SU-DHL-6 (cell line): Measurements from ENCODE around the gene DLL4.

ENCODE experiments used
- H2AFZ ChIP-seq: fragments of 200-600 bp; sonication (generic); 2 replicates; pipeline ENCODE4 v1.6.1; 2014; ENCODE audit warnings: low read depth, mild to moderate bottlenecking, moderate library complexity, mixed read lengths, antibody characterized with exemption, low read length; ENCODE audit not compliant: severe bottlenecking
- H3F3A ChIP-seq: fragments of 200-600 bp; shearing (Covaris generic); 2 replicates; pipeline ENCODE4 v1.6.0; 2016; ENCODE audit warnings: antibody characterized with exemption, mild to moderate bottlenecking; ENCODE audit not compliant: insufficient read depth
- H3K27ac ChIP-seq: fragments of 200-600 bp; sonication (generic); 2 replicates; pipeline ENCODE4 v1.5.1; 2016; ENCODE audit warnings: low read depth, mild to moderate bottlenecking, low read length, moderate library complexity, mixed read lengths
- H3K27me3 ChIP-seq: fragments of 200-600 bp; sonication (generic), shearing (Covaris generic); 2 replicates; pipeline ENCODE4 v1.6.0; 2014; ENCODE audit warnings: mild to moderate bottlenecking, low read length
- H3K36me3 ChIP-seq: fragments of 200-600 bp; sonication (generic); 2 replicates; pipeline ENCODE4 v1.6.1; 2014; ENCODE audit warnings: mild to moderate bottlenecking, low read length, mixed read lengths
- H3K4me2 ChIP-seq: fragments of 300-600, 200-600 bp; shearing (Covaris generic), sonication (generic); 2 replicates; pipeline ENCODE4 v1.6.0; 2014; ENCODE audit warnings: low read length, low read depth, mild to moderate bottlenecking; ENCODE audit not compliant: poor library complexity, severe bottlenecking
- H3K4me3 ChIP-seq: fragments of 200-600 bp; sonication (generic); 2 replicates; pipeline ENCODE4 v1.5.1; 2014; ENCODE audit warnings: antibody characterized with exemption, low read length, mild to moderate bottlenecking, mixed read lengths; ENCODE audit not compliant: insufficient read depth, poor library complexity, severe bottlenecking
- H3K79me2 ChIP-seq: fragments of 200-600 bp; sonication (generic); 2 replicates; pipeline ENCODE4 v1.6.1; 2014; ENCODE audit warnings: mild to moderate bottlenecking, low read length, moderate library complexity; ENCODE audit not compliant: insufficient read depth
- H3K9ac ChIP-seq: fragments of 200-600 bp; sonication (generic); 2 replicates; pipeline ENCODE4 v1.7.0; 2014; ENCODE audit warnings: mild to moderate bottlenecking, low read length
- H3K9me2 ChIP-seq: fragments of 200-600 bp; sonication (generic); replicated peaks from 2 replicates; pipeline ENCODE4 v1.6.1; 2014; ENCODE audit warnings: low read length; ENCODE audit not compliant: insufficient read depth
- H3K9me3 ChIP-seq: fragments of 200-600 bp; sonication (generic); 2 replicates; pipeline ENCODE4 v1.6.1; 2014; ENCODE audit warnings: low read length, mixed read lengths; ENCODE audit not compliant: insufficient read depth
- H4K20me1 ChIP-seq: fragments of 200-600 bp; sonication (generic); 2 replicates; pipeline ENCODE4 v1.6.1; 2014; ENCODE audit warnings: low read depth, mild to moderate bottlenecking, antibody characterized with exemption, low read length, moderate library complexity, mixed read lengths
- CTCF ChIP-seq: fragments of 200-600 bp; sonication (generic); IDR thresholded peaks from one replicate; pipeline ENCODE4 v1.5.1; 2017; ENCODE audit warnings: antibody characterized with exemption, mild to moderate bottlenecking, low read length, moderate library complexity; ENCODE audit not compliant: insufficient read depth, poor library complexity, severe bottlenecking
- EZH2phosphoT487 ChIP-seq: fragments of 200-600 bp; sonication (generic), shearing (Covaris generic); conservative IDR thresholded peaks from 2 replicates; pipeline ENCODE4 v1.6.1; 2018; ENCODE audit warnings: mild to moderate bottlenecking, antibody characterized with exemption, low read length, moderate library complexity, mixed read lengths

Gene DLL4

DNA sequence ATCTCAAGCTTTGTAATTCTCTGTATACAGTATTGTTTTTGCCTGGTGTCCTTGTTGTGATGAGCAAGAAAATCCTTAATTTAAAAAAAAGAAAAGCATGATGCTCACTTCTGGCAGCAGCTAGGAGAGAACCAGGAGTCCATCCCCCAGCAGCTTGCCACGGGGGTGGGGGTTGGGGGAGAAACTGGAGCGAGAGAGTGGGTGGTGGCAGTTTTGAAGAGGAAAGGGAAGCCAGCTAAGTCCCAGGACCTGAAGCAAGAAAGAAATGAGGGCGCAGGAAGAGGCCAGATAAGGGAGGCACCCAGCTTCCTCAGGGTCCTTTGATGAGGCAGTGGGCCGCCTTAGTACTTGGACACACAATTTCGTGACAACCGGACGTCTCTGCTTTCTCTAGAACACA lies 47.7 kb downstream of the DLL4 start:
- H3K36me3 ChIP-seq, result no peaks in the 10 kb centered on the region; the same call in 1 of the 2 replicates
- TF ChIP-seq EZH2phosphoT487, result no peak
- no peak overlapping the region for H3K4me3 ChIP-seq
- H3K27me3 ChIP-seq, result no peaks in the 10 kb centered on the region
- H3K4me2 ChIP-seq, result no peak overlapping the region
- no peaks in the 10 kb centered on the region for H3K79me2 ChIP-seq
- H2AFZ ChIP-seq, result no peak overlapping the region
- no peak overlapping the region for H3K27ac ChIP-seq
- H3K9ac ChIP-seq, result no peak overlapping the region
- no peaks in the 10 kb centered on the region for H4K20me1 ChIP-seq
- no peaks in the 10 kb centered on the region for H3K9me3 ChIP-seq
- H3K9me2 ChIP-seq, result no peaks in the 10 kb centered on the region
- H3F3A ChIP-seq, result no peaks in the 10 kb centered on the region

DNA sequence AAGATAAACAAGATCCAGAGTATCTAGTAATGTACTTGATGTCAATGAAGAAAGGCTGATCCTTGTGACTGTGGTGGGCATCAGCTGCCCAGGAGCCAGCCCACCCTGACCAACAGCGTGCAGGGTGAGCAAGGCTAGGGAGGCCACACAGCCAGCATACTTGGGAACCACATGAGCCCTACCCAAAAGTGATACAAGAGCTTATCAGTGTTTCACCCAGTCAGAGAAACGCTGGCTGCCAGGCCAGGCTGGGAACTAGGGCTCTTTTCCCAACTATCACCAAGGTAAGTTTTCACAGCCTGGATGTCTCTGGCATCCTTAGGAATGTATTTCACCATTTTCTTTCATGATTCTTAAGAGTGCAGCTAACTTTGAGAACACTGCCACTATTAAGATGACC lies 49.0 kb downstream of the DLL4 start:
- Histone ChIP-seq H3K27ac (no peak overlapping the region), H3K9ac (no peak overlapping the region), H3K9me3 (no peaks in the 10 kb centered on the region), H3K27me3 (no peaks in the 10 kb centered on the region), H3K4me2 (no peak overlapping the region), H3K36me3 (peaks cover under 1% of the 10 kb centered on the region; the same call in 1 of the 2 replicates), H4K20me1 (no peaks in the 10 kb centered on the region), H2AFZ (no peak overlapping the region), H3F3A (no peaks in the 10 kb centered on the region), H3K9me2 (no peaks in the 10 kb centered on the region), H3K4me3 (no peak overlapping the region), H3K79me2 (no peaks in the 10 kb centered on the region)
- TF ChIP-seq CTCF, result no peak
- no peak for TF ChIP-seq EZH2phosphoT487

DNA sequence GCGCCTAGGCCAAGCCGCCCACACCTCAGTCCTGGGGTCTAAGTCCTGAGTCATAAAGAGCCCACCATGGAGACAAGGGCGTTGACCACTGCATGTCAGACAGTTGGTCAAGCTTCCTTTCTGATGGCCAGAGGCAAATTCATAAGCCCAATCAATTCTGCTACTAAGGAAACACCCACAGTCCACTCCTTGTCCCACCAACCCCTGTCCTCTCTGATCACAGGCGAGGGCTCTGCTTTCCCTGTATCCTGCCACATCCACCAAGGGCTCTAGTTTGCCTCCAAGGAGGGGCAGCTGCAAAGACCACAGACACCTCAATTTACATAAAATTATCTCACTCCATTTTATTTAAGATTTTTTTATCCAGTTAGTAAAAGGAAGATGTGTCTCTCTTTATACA lies 49.4 kb downstream of the DLL4 start:
- H2AFZ ChIP-seq, result no peak overlapping the region
- H4K20me1 ChIP-seq, result no peaks in the 10 kb centered on the region
- no peaks in the 10 kb centered on the region for H3K9me2 ChIP-seq
- H3K4me3 ChIP-seq, result no peak overlapping the region
- H3K9ac ChIP-seq, result no peak overlapping the region
- H3K36me3 ChIP-seq, result peaks cover 5% of the 10 kb centered on the region; the same call in 1 of the 2 replicates
- no peaks in the 10 kb centered on the region for H3F3A ChIP-seq
- no peak overlapping the region for H3K27ac ChIP-seq
- no peak overlapping the region for H3K4me2 ChIP-seq
- H3K9me3 ChIP-seq, result no peaks in the 10 kb centered on the region
- TF ChIP-seq EZH2phosphoT487 (no peak), CTCF (no peak)
- no peaks in the 10 kb centered on the region for H3K27me3 ChIP-seq
- H3K79me2 ChIP-seq, result no peaks in the 10 kb centered on the region

GRCh38 chr15:40981186-40981585 lies 52.0 kb downstream of the DLL4 start:
- no peaks in the 10 kb centered on the region for H4K20me1 ChIP-seq
- no peak for TF ChIP-seq CTCF
- no peak overlapping the region for H3K4me2 ChIP-seq
- H3K27ac ChIP-seq, result no peak overlapping the region
- H3K27me3 ChIP-seq, result no peaks in the 10 kb centered on the region
- H3K9ac ChIP-seq, result no peak overlapping the region
- H3K9me2 ChIP-seq, result no peaks in the 10 kb centered on the region
- no peak overlapping the region for H3K4me3 ChIP-seq
- no peaks in the 10 kb centered on the region for H3K79me2 ChIP-seq
- H3K9me3 ChIP-seq, result no peaks in the 10 kb centered on the region
- H2AFZ ChIP-seq, result no peak overlapping the region
- H3K36me3 ChIP-seq, result peaks cover 7% of the 10 kb centered on the region; the same call in 1 of the 2 replicates
- H3F3A ChIP-seq, result no peaks in the 10 kb centered on the region
